SK-N-SH (cell line): ENCODE measurements around the gene MTCL1.

Experiments
- CTCF ChIP-seq: fragments of 200-600 bp; sonication (generic); IDR thresholded peaks from 2 replicates; pipeline ENCODE4 v1.6.1; 2017; ENCODE audit warnings: antibody characterized with exemption, mild to moderate bottlenecking, moderate library complexity
- EP300 ChIP-seq, 2 experiments: IDR thresholded peaks; 2 replicates each; pipeline versions ENCODE4 v1.4.0 to v1.6.1; 2012; ENCODE audit warnings: borderline replicate concordance in 1 of 2, low read depth in 1 of 2, low read length in 1 of 2
- FOSL2 ChIP-seq: IDR thresholded peaks from 2 replicates; pipeline ENCODE4 v1.4.0; 2012; ENCODE audit warnings: low read depth, mild to moderate bottlenecking, moderate library complexity, borderline replicate concordance
- FOXJ3 ChIP-seq: sonication (generic); formaldehyde crosslinking; IDR thresholded peaks from 2 replicates; pipeline ENCODE4 v1.5.1; 2020; ENCODE audit warnings: mild to moderate bottlenecking, missing genetic modification reagents
- GABPA ChIP-seq: IDR thresholded peaks from 2 replicates; pipeline ENCODE4 v1.4.0; 2012; ENCODE audit warnings: low read depth, mild to moderate bottlenecking
- MEF2A ChIP-seq: IDR thresholded peaks from 2 replicates; pipeline ENCODE4 v1.4.0; 2012; ENCODE audit warnings: low read depth, borderline replicate concordance
- MXI1 ChIP-seq: IDR thresholded peaks from 2 replicates; pipeline ENCODE4 v1.6.1; 2012; ENCODE audit warnings: mild to moderate bottlenecking, low read depth, low read length, improper control_type of control experiment
- NRF1 ChIP-seq: IDR thresholded peaks from 2 replicates; pipeline ENCODE4 v1.6.1; 2012; ENCODE audit warnings: low read depth, mild to moderate bottlenecking, low read length
- POLR2AphosphoS5 ChIP-seq: IDR thresholded peaks from 2 replicates; pipeline ENCODE4 v1.6.1; 2012; ENCODE audit warnings: low read depth, low read length
- SIN3A ChIP-seq: IDR thresholded peaks from 2 replicates; pipeline ENCODE4 v1.6.1; 2012; ENCODE audit warnings: low read depth, mild to moderate bottlenecking, low read length, moderate library complexity, borderline replicate concordance
- SMC3 ChIP-seq: IDR thresholded peaks from 2 replicates; pipeline ENCODE4 v1.6.1; 2012; ENCODE audit warnings: low read depth, low read length, improper control_type of control experiment
- TCF12 ChIP-seq: IDR thresholded peaks from 2 replicates; pipeline ENCODE4 v1.4.0; 2012
- YY1 ChIP-seq: IDR thresholded peaks from 2 replicates; pipeline ENCODE4 v1.4.0; 2012; ENCODE audit warnings: low read depth, mild to moderate bottlenecking
- TF ChIP-seq, protein P1 (sequence below): fragments of 150-350 bp; IDR thresholded peaks from 2 replicates; pipeline ENCODE4 v1.6.1; 2017; ENCODE audit warnings: antibody characterized with exemption, low read length, low read depth, borderline replicate concordance

GRCh38 chr18:8825273-8825672 is 119.9 kb downstream of the MTCL1 start:
- TF ChIP-seq TCF12 = no peak
- no peak for TF ChIP-seq POLR2AphosphoS5
- TF ChIP-seq CTCF = no peak
- TF ChIP-seq MEF2A = no peak
- TF ChIP-seq, protein P1, sequence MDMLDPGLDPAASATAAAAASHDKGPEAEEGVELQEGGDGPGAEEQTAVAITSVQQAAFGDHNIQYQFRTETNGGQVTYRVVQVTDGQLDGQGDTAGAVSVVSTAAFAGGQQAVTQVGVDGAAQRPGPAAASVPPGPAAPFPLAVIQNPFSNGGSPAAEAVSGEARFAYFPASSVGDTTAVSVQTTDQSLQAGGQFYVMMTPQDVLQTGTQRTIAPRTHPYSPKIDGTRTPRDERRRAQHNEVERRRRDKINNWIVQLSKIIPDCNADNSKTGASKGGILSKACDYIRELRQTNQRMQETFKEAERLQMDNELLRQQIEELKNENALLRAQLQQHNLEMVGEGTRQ = no peak
- TF ChIP-seq EP300 (IDR thresholded peaks at IDR 0.05; ENCODE audit: borderline replicate concordance in 1 of 2, low read depth in 1 of 2, low read length in 1 of 2) = no peak
- no peak for TF ChIP-seq YY1
- no peak for TF ChIP-seq GABPA
- no peak for TF ChIP-seq SMC3
- TF ChIP-seq FOXJ3 (CRISPR knock-in tag) = no peak
- TF ChIP-seq SIN3A = no peak
- TF ChIP-seq NRF1 = no peak
- no peak for TF ChIP-seq FOSL2
- TF ChIP-seq MXI1 = no peak
